GM12874 (cell line): Measurements from ENCODE around the gene MYBPC1.

Source experiments
- CTCF ChIP-seq: IDR thresholded peaks from 2 replicates; pipeline ENCODE4 v1.5.1; 2011; ENCODE audit warnings: low read depth, mild to moderate bottlenecking, control low read depth, low read length, moderate library complexity; ENCODE audit not compliant: insufficient read depth

MYBPC1 gene

GRCh38 chr12:101599771-101600484 is 5.2 kb downstream of the MYBPC1 start:
- TF ChIP-seq CTCF = no peak

- no peak for TF ChIP-seq CTCF
Observed at GRCh38 chr12:101604132-101604531, 9.4 kb downstream of the MYBPC1 start.

- TF ChIP-seq CTCF = no peak
Observed at GRCh38 chr12:101607894-101608293, 13.1 kb downstream of the MYBPC1 start.

GRCh38 chr12:101608301-101609133 is 13.7 kb downstream of the MYBPC1 start:
- no peak for TF ChIP-seq CTCF

- TF ChIP-seq CTCF = no peak
Observed at GRCh38 chr12:101609198-101609597, 14.4 kb downstream of the MYBPC1 start.

GRCh38 chr12:101612160-101612916 is 17.6 kb downstream of the MYBPC1 start:
- TF ChIP-seq CTCF = no peak

- no peak for TF ChIP-seq CTCF
Observed at GRCh38 chr12:101616027-101616494, 21.3 kb downstream of the MYBPC1 start.
